Testis (tissue), 2 donors: ENCODE results near the gene NPAP1.

Source experiments
- POLR2A ChIP-seq: fragments of 450-650 bp; IDR thresholded peaks from one replicate; pipeline ENCODE4 v1.6.1; 2017; ENCODE audit warnings: antibody characterized with exemption, mild to moderate bottlenecking, moderate library complexity
- TF ChIP-seq, protein P1 (sequence below), 3 experiments: fragments of 450-650 bp in 2 of 3; fragments of 200-600 bp in 1 of 3; sonication (generic) in 1 of 3; IDR thresholded peaks; one replicate each; pipeline ENCODE4 v1.5.1; 2016 to 2019; ENCODE audit warnings: antibody characterized with exemption in 3 of 3, mild to moderate bottlenecking in 2 of 3, moderate library complexity in 1 of 3

DNA sequence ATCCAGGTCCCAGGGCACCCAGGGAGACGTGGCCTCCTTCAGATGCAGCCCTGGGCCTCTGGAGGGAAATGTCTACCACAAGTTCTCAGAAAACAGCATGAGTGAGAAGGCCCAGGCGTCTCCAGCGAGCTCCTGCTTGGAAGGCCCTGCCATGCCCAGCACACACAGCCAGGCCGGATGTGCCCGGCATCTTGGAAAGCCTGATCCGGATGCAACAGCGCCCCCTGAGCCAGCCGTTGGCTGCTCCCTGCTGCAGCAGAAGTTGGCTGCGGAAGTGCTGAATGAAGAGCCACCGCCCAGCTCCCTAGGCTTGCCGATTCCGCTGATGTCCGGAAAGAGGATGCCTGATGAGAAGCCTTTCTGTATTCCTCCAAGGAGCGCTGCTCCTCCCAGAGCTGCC, 856 bp downstream of the NPAP1 start:
- TF ChIP-seq, protein P1, sequence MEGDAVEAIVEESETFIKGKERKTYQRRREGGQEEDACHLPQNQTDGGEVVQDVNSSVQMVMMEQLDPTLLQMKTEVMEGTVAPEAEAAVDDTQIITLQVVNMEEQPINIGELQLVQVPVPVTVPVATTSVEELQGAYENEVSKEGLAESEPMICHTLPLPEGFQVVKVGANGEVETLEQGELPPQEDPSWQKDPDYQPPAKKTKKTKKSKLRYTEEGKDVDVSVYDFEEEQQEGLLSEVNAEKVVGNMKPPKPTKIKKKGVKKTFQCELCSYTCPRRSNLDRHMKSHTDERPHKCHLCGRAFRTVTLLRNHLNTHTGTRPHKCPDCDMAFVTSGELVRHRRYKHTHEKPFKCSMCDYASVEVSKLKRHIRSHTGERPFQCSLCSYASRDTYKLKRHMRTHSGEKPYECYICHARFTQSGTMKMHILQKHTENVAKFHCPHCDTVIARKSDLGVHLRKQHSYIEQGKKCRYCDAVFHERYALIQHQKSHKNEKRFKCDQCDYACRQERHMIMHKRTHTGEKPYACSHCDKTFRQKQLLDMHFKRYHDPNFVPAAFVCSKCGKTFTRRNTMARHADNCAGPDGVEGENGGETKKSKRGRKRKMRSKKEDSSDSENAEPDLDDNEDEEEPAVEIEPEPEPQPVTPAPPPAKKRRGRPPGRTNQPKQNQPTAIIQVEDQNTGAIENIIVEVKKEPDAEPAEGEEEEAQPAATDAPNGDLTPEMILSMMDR (IDR thresholded peaks at IDR 0.05): no peak
- TF ChIP-seq POLR2A: no peak
